OCI-LY3 (cell line): Measurements from ENCODE around the gene LHFPL6.

ENCODE experiments used
- H2AFZ ChIP-seq: fragments of 200-600, 300-600 bp; shearing (Covaris generic); 2 replicates; pipeline ENCODE4 v1.6.0; 2014; ENCODE audit warnings: antibody characterized with exemption, low read depth, low read length
- H3K27ac ChIP-seq: fragments of 200-600, 300-600 bp; sonication (generic); 2 replicates; pipeline ENCODE4 v1.5.1; 2014; ENCODE audit warnings: mild to moderate bottlenecking, low read length, moderate library complexity, mixed read lengths
- H3K27me3 ChIP-seq: fragments of 200-600, 300-600 bp; sonication (generic); 2 replicates; pipeline ENCODE4 v1.6.1; 2014; ENCODE audit warnings: low read depth, low read length, mixed read lengths
- H3K36me3 ChIP-seq: fragments of 200-600, 300-600 bp; sonication (generic); replicated peaks from 2 replicates; pipeline ENCODE3; 2014; ENCODE audit warnings: low read depth, low read length, mixed read lengths
- H3K4me1 ChIP-seq: fragments of 300-600, 200-600 bp; sonication (generic); 2 replicates; pipeline ENCODE4 v1.6.1; 2014; ENCODE audit warnings: low read length, mixed read lengths
- H3K4me2 ChIP-seq: fragments of 200-600, 300-600 bp; sonication (generic); 2 replicates; pipeline ENCODE4 v1.6.1; 2014; ENCODE audit warnings: low read length, mixed read lengths
- H3K4me3 ChIP-seq: fragments of 300-600, 200-600 bp; sonication (generic); 2 replicates; pipeline ENCODE4 v1.5.1; 2014; ENCODE audit warnings: antibody characterized with exemption, mild to moderate bottlenecking, low read length, moderate library complexity
- H3K79me2 ChIP-seq: fragments of 300-600, 200-600 bp; shearing (Covaris generic); 2 replicates; pipeline ENCODE4 v1.6.1; 2014; ENCODE audit warnings: mild to moderate bottlenecking, low read length, mixed read lengths
- H3K9ac ChIP-seq: fragments of 300-600, 200-600 bp; shearing (Covaris generic); 2 replicates; pipeline ENCODE4 v1.6.0; 2014; ENCODE audit warnings: mild to moderate bottlenecking, low read length, moderate library complexity
- H3K9me3 ChIP-seq: fragments of 200-600, 300-600 bp; shearing (Covaris generic); 2 replicates; pipeline ENCODE4 v1.6.1; 2014; ENCODE audit warnings: low read length, mixed read lengths; ENCODE audit not compliant: insufficient read depth
- H4K20me1 ChIP-seq: fragments of 200-600, 300-600 bp; sonication (generic); 2 replicates; pipeline ENCODE4 v1.6.1; 2016; ENCODE audit warnings: low read length, mixed read lengths; ENCODE audit not compliant: insufficient read depth
- EZH2phosphoT487 ChIP-seq: fragments of 200-600 bp; shearing (Covaris generic); IDR thresholded peaks from 2 replicates; pipeline ENCODE4 v1.6.1; 2018; ENCODE audit warnings: antibody characterized with exemption, mixed run types, low read depth
- TF ChIP-seq, protein P1 (sequence below): fragments of 200-600, 300-600 bp; sonication (generic); IDR thresholded peaks from 2 replicates; pipeline ENCODE4 v1.5.1; 2014; ENCODE audit warnings: antibody characterized with exemption, low read length, low read depth

Gene LHFPL6

DNA sequence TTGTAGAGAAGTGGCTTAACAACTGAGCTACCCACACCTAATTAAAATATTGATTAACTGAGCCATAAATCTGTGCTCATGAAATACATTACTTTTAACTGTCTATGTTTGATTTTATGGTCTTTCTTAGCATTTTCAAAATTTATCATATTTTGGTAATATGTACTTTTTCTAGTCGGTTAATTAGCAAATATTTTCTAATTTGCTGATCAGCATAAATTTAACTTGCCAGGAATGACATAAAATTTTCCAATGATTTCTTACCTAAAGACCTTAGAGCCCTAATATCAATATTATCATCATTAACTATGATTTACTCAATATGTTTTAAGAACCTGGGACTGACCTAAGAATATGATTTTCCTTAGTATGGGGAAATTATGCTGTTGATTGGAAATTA lies 32.6 kb upstream of the LHFPL6 start:
- H3K4me2 ChIP-seq = no peak overlapping the region
- no peak overlapping the region for H3K27ac ChIP-seq
- no peaks in the 10 kb centered on the region for H3K36me3 ChIP-seq
- H3K9me3 ChIP-seq = peaks cover 10% of the 10 kb centered on the region; the same call in 1 of the 2 replicates
- H3K9ac ChIP-seq = no peak overlapping the region
- no peaks in the 10 kb centered on the region for H3K27me3 ChIP-seq
- no peaks in the 10 kb centered on the region for H3K4me1 ChIP-seq
- no peak overlapping the region for H3K4me3 ChIP-seq
- no peaks in the 10 kb centered on the region for H4K20me1 ChIP-seq
- no peaks in the 10 kb centered on the region for H3K79me2 ChIP-seq
- TF ChIP-seq, protein P1, sequence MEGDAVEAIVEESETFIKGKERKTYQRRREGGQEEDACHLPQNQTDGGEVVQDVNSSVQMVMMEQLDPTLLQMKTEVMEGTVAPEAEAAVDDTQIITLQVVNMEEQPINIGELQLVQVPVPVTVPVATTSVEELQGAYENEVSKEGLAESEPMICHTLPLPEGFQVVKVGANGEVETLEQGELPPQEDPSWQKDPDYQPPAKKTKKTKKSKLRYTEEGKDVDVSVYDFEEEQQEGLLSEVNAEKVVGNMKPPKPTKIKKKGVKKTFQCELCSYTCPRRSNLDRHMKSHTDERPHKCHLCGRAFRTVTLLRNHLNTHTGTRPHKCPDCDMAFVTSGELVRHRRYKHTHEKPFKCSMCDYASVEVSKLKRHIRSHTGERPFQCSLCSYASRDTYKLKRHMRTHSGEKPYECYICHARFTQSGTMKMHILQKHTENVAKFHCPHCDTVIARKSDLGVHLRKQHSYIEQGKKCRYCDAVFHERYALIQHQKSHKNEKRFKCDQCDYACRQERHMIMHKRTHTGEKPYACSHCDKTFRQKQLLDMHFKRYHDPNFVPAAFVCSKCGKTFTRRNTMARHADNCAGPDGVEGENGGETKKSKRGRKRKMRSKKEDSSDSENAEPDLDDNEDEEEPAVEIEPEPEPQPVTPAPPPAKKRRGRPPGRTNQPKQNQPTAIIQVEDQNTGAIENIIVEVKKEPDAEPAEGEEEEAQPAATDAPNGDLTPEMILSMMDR = no peak
- no peak for TF ChIP-seq EZH2phosphoT487
- no peak overlapping the region for H2AFZ ChIP-seq

DNA sequence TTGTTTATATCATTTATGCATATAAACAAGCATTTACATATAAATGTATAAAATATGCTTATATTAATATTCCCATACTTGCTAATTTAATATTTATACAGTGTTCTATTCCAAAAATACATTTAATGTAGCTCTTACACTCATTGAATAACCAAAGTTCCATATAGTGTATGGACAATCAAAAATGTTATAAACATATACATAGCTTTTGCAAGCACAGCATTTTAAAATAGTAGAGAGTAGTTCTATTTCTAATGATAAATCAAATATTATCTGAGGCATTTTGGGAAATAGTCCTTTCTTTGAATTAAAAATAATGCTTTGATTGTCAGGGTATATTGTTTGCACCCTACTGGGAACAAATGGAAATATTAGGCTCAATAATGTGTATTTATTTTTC lies 30.0 kb upstream of the LHFPL6 start:
- H3K27ac ChIP-seq = no peak overlapping the region
- no peak overlapping the region for H3K4me2 ChIP-seq
- no peak overlapping the region for H2AFZ ChIP-seq
- H3K9me3 ChIP-seq = peaks cover 10% of the 10 kb centered on the region; the same call in 1 of the 2 replicates
- no peaks in the 10 kb centered on the region for H3K36me3 ChIP-seq
- H3K4me3 ChIP-seq = no peak overlapping the region
- TF ChIP-seq, protein P1 = no peak
- no peaks in the 10 kb centered on the region for H3K79me2 ChIP-seq
- no peak overlapping the region for H3K9ac ChIP-seq
- H4K20me1 ChIP-seq = no peaks in the 10 kb centered on the region
- H3K27me3 ChIP-seq = no peaks in the 10 kb centered on the region
- no peaks in the 10 kb centered on the region for H3K4me1 ChIP-seq

DNA sequence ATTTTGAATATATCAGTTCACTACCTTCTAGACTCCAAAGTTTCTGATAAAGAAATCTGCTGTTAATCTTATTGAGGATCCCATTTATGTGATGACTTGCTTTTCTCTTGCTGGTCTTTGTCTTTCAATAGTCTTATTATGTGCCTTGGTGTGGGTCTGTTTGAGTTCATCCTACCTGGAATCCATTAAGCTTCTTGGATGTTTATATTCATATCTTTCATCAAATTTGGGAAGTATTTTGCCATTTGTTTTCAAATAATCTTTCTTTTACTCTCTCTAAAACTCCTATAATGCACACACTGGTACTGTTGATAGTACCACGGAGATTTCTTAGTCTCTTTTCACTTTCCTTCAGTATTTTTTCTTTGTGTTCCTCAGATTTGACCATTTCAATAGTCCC lies 28.3 kb upstream of the LHFPL6 start:
- H3K4me1 ChIP-seq = no peaks in the 10 kb centered on the region
- no peaks in the 10 kb centered on the region for H3K36me3 ChIP-seq
- no peak overlapping the region for H3K4me3 ChIP-seq
- H3K4me2 ChIP-seq = no peak overlapping the region
- H3K79me2 ChIP-seq = no peaks in the 10 kb centered on the region
- no peak for TF ChIP-seq EZH2phosphoT487
- TF ChIP-seq, protein P1 = no peak
- no peak overlapping the region for H3K27ac ChIP-seq
- H2AFZ ChIP-seq = no peak overlapping the region
- no peaks in the 10 kb centered on the region for H4K20me1 ChIP-seq
- no peaks in the 10 kb centered on the region for H3K27me3 ChIP-seq
- H3K9me3 ChIP-seq = peaks cover 10% of the 10 kb centered on the region; the same call in 1 of the 2 replicates
- H3K9ac ChIP-seq = no peak overlapping the region

DNA sequence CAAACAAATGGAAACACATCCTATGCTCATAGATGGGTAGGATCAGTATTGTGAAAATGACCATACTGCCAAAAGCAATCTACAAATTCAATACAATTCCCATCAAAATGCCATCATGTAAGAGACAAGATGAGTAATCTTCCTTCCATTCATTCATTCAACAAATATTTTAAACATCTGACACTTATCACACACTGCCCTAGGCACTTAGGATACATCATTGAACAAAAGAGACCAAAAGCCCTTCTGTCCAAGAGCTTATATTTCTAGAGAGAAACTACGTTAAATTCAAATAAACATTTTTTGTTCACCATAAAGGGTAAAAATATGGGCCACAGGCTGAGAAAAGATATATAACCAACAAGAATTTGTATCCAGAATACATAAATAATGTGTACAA lies 20.5 kb upstream of the LHFPL6 start:
- no peaks in the 10 kb centered on the region for H3K4me1 ChIP-seq
- H3K36me3 ChIP-seq = no peaks in the 10 kb centered on the region
- H2AFZ ChIP-seq = no peak overlapping the region
- H3K4me3 ChIP-seq = no peak overlapping the region
- no peaks in the 10 kb centered on the region for H3K79me2 ChIP-seq
- H3K4me2 ChIP-seq = no peak overlapping the region
- no peaks in the 10 kb centered on the region for H3K27me3 ChIP-seq
- no peak overlapping the region for H3K27ac ChIP-seq
- no peak overlapping the region for H3K9ac ChIP-seq
- H4K20me1 ChIP-seq = no peaks in the 10 kb centered on the region
- TF ChIP-seq EZH2phosphoT487 = no peak
- TF ChIP-seq, protein P1 = no peak
- H3K9me3 ChIP-seq = no peaks in the 10 kb centered on the region
